OCI-LY7 (cell line): ENCODE data around the gene NEURL4. TPM values are rescaled to one million over a fixed set of nuclear protein-coding genes. Genes with fewer than 3 reads are reported as not detected.

Experiments
- BruUV-seq: library from RNA; stranded (reverse); fragments of 400-500 nt; replicated peaks from 2 replicates; lab custom pipeline; 2021; lab: Mats Ljungman, UMichigan
- CTCF ChIA-PET: fragments of 300-600 bp; sonication (Branson Sonifier 250); formaldehyde crosslinking; loops from one replicate; lab custom pipeline; 2022; ENCODE audit warnings: antibody characterized with exemption; ENCODE audit not compliant: unreplicated experiment; lab: Charles Lee
- POLR2A ChIA-PET: fragments of 300-600 bp; sonication (Branson Sonifier 250); formaldehyde crosslinking; loops from one replicate; lab custom pipeline; 2022; ENCODE audit warnings: antibody characterized with exemption; lab: Charles Lee
- DNase-seq: peaks from one replicate; pipeline ENCODE4 v3.0.0-alpha.2; 2015; ENCODE audit warnings: low spot score
- H2AFZ ChIP-seq: fragments of 200-600 bp; sonication (generic), shearing (Covaris generic); 2 replicates; pipeline ENCODE4 v1.6.1; 2014; ENCODE audit warnings: mild to moderate bottlenecking, antibody characterized with exemption, low read length, moderate library complexity
- H3K27ac ChIP-seq: fragments of 200-600 bp; sonication (generic); 2 replicates; pipeline ENCODE4 v1.5.1; 2014; ENCODE audit warnings: mixed run types, low read depth, mild to moderate bottlenecking, moderate library complexity, low read length, inconsistent platforms; ENCODE audit not compliant: poor library complexity, severe bottlenecking
- H3K36me3 ChIP-seq: fragments of 200-600 bp; sonication (generic); 2 replicates; pipeline ENCODE4 v1.6.1; 2014; ENCODE audit warnings: mild to moderate bottlenecking, antibody characterized with exemption, low read length, moderate library complexity, mixed read lengths; ENCODE audit not compliant: insufficient read depth
- H3K4me1 ChIP-seq: fragments of 200-600 bp; sonication (generic); 2 replicates; pipeline ENCODE4 v1.5.1; 2014; ENCODE audit warnings: mild to moderate bottlenecking, low read length; ENCODE audit not compliant: insufficient read depth, poor library complexity, severe bottlenecking
- H3K4me2 ChIP-seq: fragments of 200-600 bp; sonication (generic); 2 replicates; pipeline ENCODE4 v1.6.1; 2014; ENCODE audit warnings: mild to moderate bottlenecking, low read length
- H3K4me3 ChIP-seq: fragments of 200-600 bp; sonication (generic); 2 replicates; pipeline ENCODE4 v1.5.1; 2014; ENCODE audit warnings: mild to moderate bottlenecking, low read depth, low read length; ENCODE audit not compliant: poor library complexity, severe bottlenecking
- H3K79me2 ChIP-seq: fragments of 200-600 bp; sonication (generic); 2 replicates; pipeline ENCODE4 v1.6.1; 2016; ENCODE audit warnings: low read depth, mild to moderate bottlenecking, low read length, moderate library complexity, mixed read lengths; ENCODE audit not compliant: insufficient read depth
- H3K9me2 ChIP-seq: fragments of 200-600 bp; sonication (generic); 2 replicates; pipeline ENCODE4 v1.6.1; 2016; ENCODE audit warnings: mild to moderate bottlenecking, low read length, mixed read lengths; ENCODE audit not compliant: insufficient read depth
- H3K9me3 ChIP-seq: fragments of 200-600 bp; sonication (generic); 2 replicates; pipeline ENCODE4 v1.6.1; 2014; ENCODE audit warnings: mild to moderate bottlenecking, mixed run types, low read length, mixed read lengths
- H4K20me1 ChIP-seq: fragments of 200-600 bp; sonication (generic); 2 replicates; pipeline ENCODE4 v1.6.1; 2014; ENCODE audit warnings: mild to moderate bottlenecking, antibody characterized with exemption, low read length, moderate library complexity, mixed read lengths; ENCODE audit not compliant: insufficient read depth
- EZH2phosphoT487 ChIP-seq: fragments of 200-600 bp; sonication (generic); IDR thresholded peaks from 2 replicates; pipeline ENCODE4 v1.6.1; 2018; ENCODE audit warnings: low read depth, borderline replicate concordance, mild to moderate bottlenecking, mixed run types, antibody characterized with exemption, low read length, moderate library complexity, mixed read lengths
- intact Hi-C: fragments of 100-400 bp; cut with micrococcal nuclease; formaldehyde crosslinking; loops from one replicate; pipeline ENCODE4 v1.10.0; 2022; ENCODE audit not compliant: unreplicated experiment
- total RNA-seq, 2 experiments: library from RNA; depleted of rRNA in 1 of 2; stranded (reverse); fragments of >200 nt in 1 of 2; shearing (Covaris generic) in 1 of 2; gene quantifications; 2 replicates each; pipeline ENCODE4 v1.2.3, GENCODE V29; 2014 to 2022
- TF ChIP-seq, protein P1 (sequence below): fragments of 200-600 bp; sonication (generic); conservative IDR thresholded peaks from 2 replicates; pipeline ENCODE4 v1.5.1; 2014; ENCODE audit warnings: mild to moderate bottlenecking, antibody characterized with exemption, low read length, moderate library complexity, mixed read lengths

The NEURL4 gene
- total RNA-seq, 2 experiments from 2014 or later = 34.7 to 66.8 TPM

DNA sequence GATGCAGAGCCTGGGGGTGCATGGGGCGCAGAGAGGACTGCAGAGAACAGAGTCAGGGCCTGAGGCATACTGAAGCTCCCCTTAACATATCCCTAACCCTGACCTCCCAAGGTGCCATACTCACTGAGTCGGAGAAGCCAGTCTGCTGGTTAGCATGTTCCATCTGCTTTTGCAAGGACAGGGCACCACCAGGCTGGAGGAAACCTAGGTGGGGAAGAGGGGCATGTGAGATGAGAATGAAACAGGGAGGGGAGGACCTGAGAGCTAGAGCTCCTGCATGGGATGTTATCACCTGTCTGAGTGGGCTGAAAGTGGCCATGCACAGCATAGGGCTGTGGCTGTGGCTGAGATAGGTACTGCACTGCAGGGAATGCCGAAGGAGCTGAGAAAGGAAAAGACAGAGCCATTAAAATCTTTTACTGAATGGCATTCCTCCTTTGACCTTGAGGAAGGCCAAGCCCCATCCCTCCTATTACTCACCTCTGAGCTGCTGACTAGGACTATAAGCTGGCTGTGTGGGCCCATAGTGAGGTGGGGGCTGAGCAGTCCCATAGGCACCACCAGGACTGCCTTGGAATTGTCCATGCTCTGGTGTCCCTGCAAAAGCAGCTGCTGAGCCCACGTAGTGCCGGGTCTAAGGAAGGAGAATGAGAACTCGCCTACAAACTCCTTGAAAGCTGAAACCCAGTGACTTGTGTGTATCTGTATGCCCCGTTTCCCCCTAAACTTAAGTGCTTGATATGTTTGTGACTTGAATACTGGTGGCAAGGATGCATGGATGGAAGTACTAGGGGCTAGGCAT lies 15.8 kb downstream of the NEURL4 start:
- Histone ChIP-seq H4K20me1 (peaks cover 27% of the 10 kb centered on the region), H3K4me2 (peak overlapping the region; percentile 96), H3K27ac (peak overlapping the region; percentile 79), H3K4me3 (peak overlapping the region; percentile 95), H3K79me2 (peaks cover 43% of the 10 kb centered on the region), H2AFZ (no peak overlapping the region), H3K9me3 (no peaks in the 10 kb centered on the region), H3K9me2 (no peaks in the 10 kb centered on the region), H3K36me3 (peaks cover 88% of the 10 kb centered on the region), H3K4me1 (peaks cover 58% of the 10 kb centered on the region)
- BruUV-seq = no TSS peak
- peak; percentile 37 for DNase-seq
- intact Hi-C loops = no loop called here
- ChIA-PET CTCF (no interaction called here), POLR2A (interaction anchor here (2.6 kb wide), 1 partner anchor 16 kb away, joined by 12 read pairs; the partner anchor contains the start of gene NEURL4)
- TF ChIP-seq, protein P1, sequence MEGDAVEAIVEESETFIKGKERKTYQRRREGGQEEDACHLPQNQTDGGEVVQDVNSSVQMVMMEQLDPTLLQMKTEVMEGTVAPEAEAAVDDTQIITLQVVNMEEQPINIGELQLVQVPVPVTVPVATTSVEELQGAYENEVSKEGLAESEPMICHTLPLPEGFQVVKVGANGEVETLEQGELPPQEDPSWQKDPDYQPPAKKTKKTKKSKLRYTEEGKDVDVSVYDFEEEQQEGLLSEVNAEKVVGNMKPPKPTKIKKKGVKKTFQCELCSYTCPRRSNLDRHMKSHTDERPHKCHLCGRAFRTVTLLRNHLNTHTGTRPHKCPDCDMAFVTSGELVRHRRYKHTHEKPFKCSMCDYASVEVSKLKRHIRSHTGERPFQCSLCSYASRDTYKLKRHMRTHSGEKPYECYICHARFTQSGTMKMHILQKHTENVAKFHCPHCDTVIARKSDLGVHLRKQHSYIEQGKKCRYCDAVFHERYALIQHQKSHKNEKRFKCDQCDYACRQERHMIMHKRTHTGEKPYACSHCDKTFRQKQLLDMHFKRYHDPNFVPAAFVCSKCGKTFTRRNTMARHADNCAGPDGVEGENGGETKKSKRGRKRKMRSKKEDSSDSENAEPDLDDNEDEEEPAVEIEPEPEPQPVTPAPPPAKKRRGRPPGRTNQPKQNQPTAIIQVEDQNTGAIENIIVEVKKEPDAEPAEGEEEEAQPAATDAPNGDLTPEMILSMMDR = no peak

DNA sequence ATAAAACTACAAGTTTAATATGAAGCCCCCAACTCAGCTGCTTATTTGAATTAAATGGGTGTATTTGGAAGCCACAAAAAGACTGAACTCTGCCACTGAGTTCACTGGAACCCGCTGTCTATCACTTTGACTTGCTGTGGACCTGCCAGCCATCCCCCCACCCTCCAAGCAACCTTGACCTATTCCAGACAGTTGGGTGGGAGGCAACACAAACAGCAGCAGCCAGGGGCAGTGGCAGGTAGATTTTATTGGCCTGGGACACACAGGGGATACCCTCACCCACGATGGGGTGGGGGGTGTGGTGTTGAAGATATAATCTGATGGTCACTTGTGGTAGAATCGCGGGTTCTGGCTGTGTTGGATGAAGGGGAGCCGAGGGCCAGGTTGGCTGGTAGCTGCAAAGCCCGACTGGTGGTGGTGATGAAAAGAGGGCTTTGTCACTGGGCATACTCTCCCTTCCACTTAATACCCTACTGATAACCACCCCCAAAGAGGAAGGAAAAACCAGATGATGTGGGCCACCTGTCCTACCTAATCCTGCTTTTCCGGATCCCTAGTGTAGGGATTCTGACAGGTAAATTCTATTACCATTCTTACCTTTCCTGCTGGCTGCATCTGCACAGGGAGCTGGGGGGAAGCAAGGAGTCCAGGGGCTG lies 16.6 kb downstream of the NEURL4 start:
- Histone ChIP-seq H3K4me2 (peak overlapping the region; percentile 96), H3K9me2 (no peaks in the 10 kb centered on the region), H3K79me2 (peaks cover 50% of the 10 kb centered on the region), H3K9me3 (no peaks in the 10 kb centered on the region), H3K4me3 (no peak overlapping the region), H3K27ac (peak overlapping the region; percentile 79), H3K4me1 (peaks cover 58% of the 10 kb centered on the region), H3K36me3 (peaks cover 88% of the 10 kb centered on the region), H4K20me1 (peaks cover 28% of the 10 kb centered on the region), H2AFZ (no peak overlapping the region)
- no peak for DNase-seq
- intact Hi-C loops = no loop called here
- BruUV-seq = no TSS peak
- ChIA-PET POLR2A (interaction anchor here (2.6 kb wide), 1 partner anchor 17 kb away, joined by 12 read pairs; the partner anchor contains the start of gene NEURL4), CTCF (no interaction called here)
- TF ChIP-seq, protein P1 = no peak
- TF ChIP-seq EZH2phosphoT487 = no peak
